ENCODE measurements around the gene IFI44L. TPM values are rescaled to one million over a fixed set of nuclear protein-coding genes. Genes with fewer than 3 reads are reported as not detected.

The IFI44L gene
- total RNA-seq, 1 donor, result 49.2 TPM

DNA sequence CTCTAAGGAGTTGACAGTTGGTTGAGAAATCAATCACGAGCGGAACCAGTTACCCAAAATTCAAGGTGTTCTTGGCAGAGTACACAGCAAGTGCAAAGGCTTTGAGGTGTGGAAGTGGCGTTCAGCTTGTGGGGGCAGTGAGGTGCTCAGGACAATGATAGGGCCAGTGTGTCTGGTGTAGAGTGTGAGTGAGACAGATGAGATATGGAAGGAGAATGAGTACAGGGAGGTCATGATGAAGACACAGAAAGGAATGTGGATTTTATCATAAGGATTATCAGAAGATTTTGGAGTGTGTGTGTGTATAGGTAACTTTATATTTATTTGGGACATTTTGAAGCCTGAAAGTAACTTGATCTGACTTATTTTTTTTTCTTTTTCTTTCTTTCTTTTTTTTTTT is 70.3 kb downstream of the IFI44L start:
- Histone ChIP-seq H3K36me3 (ENCODE audit: insufficient read depth, low read length) (no peaks in the 10 kb centered on the region), H3K27ac (ENCODE audit: low read depth, low read length) (peak overlapping the region; percentile 56), H3K27me3 (ENCODE audit: insufficient read depth, low read length) (no peaks in the 10 kb centered on the region), H2AFZ (ENCODE audit: low read length) (peak overlapping the region; percentile 48), H3K79me2 (ENCODE audit: insufficient read depth, low read length) (no peaks in the 10 kb centered on the region), H3K4me1 (ENCODE audit: insufficient read depth, low read length) (peaks cover 49% of the 10 kb centered on the region), H3K4me3 (ENCODE audit: insufficient read depth, low read length) (no peak overlapping the region), H3K9me3 (ENCODE audit: low read depth, low read length) (no peaks in the 10 kb centered on the region), H4K20me1 (ENCODE audit: insufficient read depth, low read length) (no peaks in the 10 kb centered on the region), H3K4me2 (ENCODE audit: insufficient read depth, low read length) (no peak overlapping the region)
- DNase-seq (ENCODE audit: insufficient read length, low spot score, missing footprints), result no peak
- no peak for TF ChIP-seq CTCF (IDR thresholded peaks at IDR 0.05; ENCODE audit: extremely low read depth, low read depth, low read length)

- TF ChIP-seq CTCF (IDR thresholded peaks at IDR 0.05; ENCODE audit: extremely low read depth, low read depth, low read length), result no peak
- Histone ChIP-seq H2AFZ (ENCODE audit: low read length) (no peak overlapping the region), H3K4me3 (ENCODE audit: insufficient read depth, low read length) (no peak overlapping the region), H3K27ac (ENCODE audit: low read depth, low read length) (peak overlapping the region; percentile 56), H4K20me1 (ENCODE audit: insufficient read depth, low read length) (no peaks in the 10 kb centered on the region), H3K4me1 (ENCODE audit: insufficient read depth, low read length) (peaks cover 50% of the 10 kb centered on the region), H3K9me3 (ENCODE audit: low read depth, low read length) (no peaks in the 10 kb centered on the region), H3K27me3 (ENCODE audit: insufficient read depth, low read length) (no peaks in the 10 kb centered on the region), H3K36me3 (ENCODE audit: insufficient read depth, low read length) (no peaks in the 10 kb centered on the region), H3K4me2 (ENCODE audit: insufficient read depth, low read length) (peak overlapping the region; percentile 9), H3K79me2 (ENCODE audit: insufficient read depth, low read length) (no peaks in the 10 kb centered on the region)
- DNase-seq (ENCODE audit: insufficient read length, low spot score, missing footprints), result peak; percentile 26
Observed at GRCh38 chr1:78691995-78692747, 71.9 kb downstream of the IFI44L start.

Other genes starting within 250 kb of the IFI44L start
- 67.7 and 81.9 TPM in 2 replicates for gene PTGFR, start 129.5 kb upstream of the IFI44L start, total RNA-seq
- gene IFI44, start 29.4 kb downstream of the IFI44L start, total RNA-seq, result 33.9 and 35.8 TPM in 2 replicates

All from osteoblast (primary cell).